Thyroid gland (tissue), 4 donors: ENCODE measurements around the gene ABCC8. TPM values are rescaled to one million over a fixed set of nuclear protein-coding genes. Genes with fewer than 3 reads are reported as not detected.

Experiments used
- DNase-seq, 2 donors: peaks; one replicate each; pipeline ENCODE4 v3.0.0-alpha.2; 2019
- H3K27ac ChIP-seq, 3 donors: fragments of 200-600 bp; sonication (generic); 1 replicate in 2 of 3; 2 replicates in 1 of 3; pipeline ENCODE4 v1.5.1; 2016 to 2019; ENCODE audit warnings: mild to moderate bottlenecking in 1 of 3, moderate library complexity in 1 of 3
- H3K27me3 ChIP-seq: fragments of 200-600 bp; sonication (generic); one replicate; pipeline ENCODE4 v1.5.1; 2019
- H3K36me3 ChIP-seq, 2 donors: fragments of 200-600 bp; sonication (generic); one replicate each; pipeline ENCODE4 v1.5.1; 2016 to 2019
- H3K4me1 ChIP-seq, 2 donors: fragments of 200-600 bp; sonication (generic); one replicate each; pipeline ENCODE4 v1.5.1; 2017 to 2019
- H3K4me3 ChIP-seq, 3 donors: fragments of 200-600 bp; sonication (generic); replicated peaks in 1 of 3; 1 replicate in 2 of 3; 2 replicates in 1 of 3; pipeline ENCODE4 v1.5.1; 2016; ENCODE audit warnings: mild to moderate bottlenecking in 1 of 3
- H3K9me3 ChIP-seq: fragments of 200-600 bp; sonication (generic); one replicate; pipeline ENCODE4 v1.5.1; 2017
- POLR2A ChIP-seq, 2 donors: fragments of 450-650 bp; IDR thresholded peaks; one replicate each; pipeline ENCODE4 v1.6.1; 2017; ENCODE audit warnings: antibody characterized with exemption in 2 of 2, mild to moderate bottlenecking in 2 of 2, moderate library complexity in 1 of 2
- WGBS, 2 donors: methylation state at CpG; one replicate each; pipeline ENCODE4 v1.1.5; 2017; 5-methylcytosine and 5-hydroxymethylcytosine counted together
- intact Hi-C: fragments of 100-400 bp; cut with DNase I; formaldehyde crosslinking; loops from one replicate; pipeline ENCODE4 v1.15.1; 2023
- total RNA-seq, 4 donors: library from RNA; depleted of rRNA; stranded (reverse); fragments of >200 nt; gene quantifications; one replicate each; pipeline ENCODE4 v1.2.3, GENCODE V29; 2016
- TF ChIP-seq, protein P1 (sequence below), 6 experiments: fragments of 200-600 bp in 3 of 6; fragments of 450-650 bp in 3 of 6; sonication (generic) in 3 of 6; IDR thresholded peaks; one replicate each; pipeline ENCODE4 v1.5.1; 2016 to 2019; ENCODE audit warnings: antibody characterized with exemption in 6 of 6, mild to moderate bottlenecking in 2 of 6, inconsistent platforms in 1 of 6, moderate library complexity in 1 of 6

Gene ABCC8
- total RNA-seq, 4 donors from 2014 or later = 10.9 to 19.1 (median 15.1) TPM

DNA sequence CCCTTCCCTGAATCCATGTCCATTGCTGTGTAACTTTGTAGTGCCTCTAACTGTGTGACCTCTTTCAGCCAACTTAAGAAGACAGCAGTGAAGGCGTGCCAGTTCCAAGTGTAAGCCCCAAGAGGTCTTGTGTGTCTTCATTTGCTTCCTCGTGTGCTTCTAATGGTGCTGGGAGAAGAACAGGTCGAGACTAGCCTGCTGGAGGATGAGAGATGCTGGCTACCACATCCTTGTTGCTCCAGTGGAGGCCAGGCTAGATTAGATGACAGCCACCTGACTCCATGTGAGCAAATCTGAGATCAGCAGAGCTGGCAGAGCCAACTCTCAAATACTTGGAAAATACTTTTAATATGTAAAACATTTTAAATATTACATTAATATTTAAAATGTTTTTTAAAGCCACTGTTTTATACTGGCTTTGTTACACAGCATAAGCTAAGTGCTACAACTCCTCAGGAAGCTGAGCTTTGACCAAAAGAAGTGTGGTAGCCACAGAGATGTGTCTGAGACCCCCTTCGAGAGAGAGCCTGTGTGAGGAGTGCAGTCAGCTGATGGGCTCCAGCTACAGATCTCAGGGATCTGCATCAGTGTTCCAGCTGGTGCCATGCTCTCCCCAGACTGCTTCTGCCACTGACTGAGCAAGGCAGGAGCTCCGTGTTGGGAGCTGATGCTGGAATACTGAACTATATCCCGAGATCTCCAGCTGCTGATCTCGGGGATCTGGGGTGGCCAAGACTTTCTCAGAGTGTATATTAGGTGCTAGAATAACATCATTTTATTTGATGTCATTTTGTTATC, 97.1 kb downstream of the ABCC8 start:
- Histone ChIP-seq H3K27me3 (no peaks in the 10 kb centered on the region), H3K4me1 (no peaks in the 10 kb centered on the region), H3K36me3 (no peaks in the 10 kb centered on the region), H3K9me3 (no peaks in the 10 kb centered on the region), H3K27ac (no peak overlapping the region), H3K4me3 (no peak overlapping the region)
- TF ChIP-seq, protein P1, sequence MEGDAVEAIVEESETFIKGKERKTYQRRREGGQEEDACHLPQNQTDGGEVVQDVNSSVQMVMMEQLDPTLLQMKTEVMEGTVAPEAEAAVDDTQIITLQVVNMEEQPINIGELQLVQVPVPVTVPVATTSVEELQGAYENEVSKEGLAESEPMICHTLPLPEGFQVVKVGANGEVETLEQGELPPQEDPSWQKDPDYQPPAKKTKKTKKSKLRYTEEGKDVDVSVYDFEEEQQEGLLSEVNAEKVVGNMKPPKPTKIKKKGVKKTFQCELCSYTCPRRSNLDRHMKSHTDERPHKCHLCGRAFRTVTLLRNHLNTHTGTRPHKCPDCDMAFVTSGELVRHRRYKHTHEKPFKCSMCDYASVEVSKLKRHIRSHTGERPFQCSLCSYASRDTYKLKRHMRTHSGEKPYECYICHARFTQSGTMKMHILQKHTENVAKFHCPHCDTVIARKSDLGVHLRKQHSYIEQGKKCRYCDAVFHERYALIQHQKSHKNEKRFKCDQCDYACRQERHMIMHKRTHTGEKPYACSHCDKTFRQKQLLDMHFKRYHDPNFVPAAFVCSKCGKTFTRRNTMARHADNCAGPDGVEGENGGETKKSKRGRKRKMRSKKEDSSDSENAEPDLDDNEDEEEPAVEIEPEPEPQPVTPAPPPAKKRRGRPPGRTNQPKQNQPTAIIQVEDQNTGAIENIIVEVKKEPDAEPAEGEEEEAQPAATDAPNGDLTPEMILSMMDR (IDR thresholded peaks at IDR 0.05) = no peak
- no peak for TF ChIP-seq POLR2A (IDR thresholded peaks at IDR 0.05)
- intact Hi-C loops = no loop called here
- WGBS, 2 donors = 91 to 92% methylated on average over 7 of the region's 7 CpGs
- DNase-seq = no peak

DNA sequence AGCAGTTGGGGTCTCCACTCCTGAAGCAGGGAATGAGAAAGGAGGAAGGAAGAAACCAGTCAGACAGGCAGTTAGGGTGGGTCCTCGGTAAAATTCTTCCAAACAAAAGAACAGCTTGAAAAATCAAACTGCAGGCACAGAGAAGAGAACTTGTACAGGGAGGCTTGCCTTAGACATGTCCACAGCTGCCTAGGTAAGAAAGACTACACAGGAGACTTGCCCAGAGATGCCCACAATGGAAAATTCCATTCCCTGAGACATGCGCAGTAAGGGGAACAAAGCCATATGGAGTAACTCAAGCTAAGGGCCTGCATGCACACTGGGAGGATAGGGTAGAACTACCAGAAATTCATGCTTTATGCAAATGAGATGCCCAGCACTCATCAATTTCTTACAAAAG, 98.0 kb downstream of the ABCC8 start:
- no peak for DNase-seq
- H3K4me3 ChIP-seq = no peak overlapping the region
- no peaks in the 10 kb centered on the region for H3K27me3 ChIP-seq
- H3K27ac ChIP-seq = no peak overlapping the region
- H3K9me3 ChIP-seq = no peaks in the 10 kb centered on the region
- TF ChIP-seq POLR2A (IDR thresholded peaks at IDR 0.05) = no peak
- TF ChIP-seq, protein P1 (IDR thresholded peaks at IDR 0.05) = no peak
- WGBS, 2 donors = 67 to 74% methylated on average over 2 of the region's 2 CpGs
- H3K4me1 ChIP-seq = no peaks in the 10 kb centered on the region
- no peaks in the 10 kb centered on the region for H3K36me3 ChIP-seq
- intact Hi-C loops = no loop called here

DNA sequence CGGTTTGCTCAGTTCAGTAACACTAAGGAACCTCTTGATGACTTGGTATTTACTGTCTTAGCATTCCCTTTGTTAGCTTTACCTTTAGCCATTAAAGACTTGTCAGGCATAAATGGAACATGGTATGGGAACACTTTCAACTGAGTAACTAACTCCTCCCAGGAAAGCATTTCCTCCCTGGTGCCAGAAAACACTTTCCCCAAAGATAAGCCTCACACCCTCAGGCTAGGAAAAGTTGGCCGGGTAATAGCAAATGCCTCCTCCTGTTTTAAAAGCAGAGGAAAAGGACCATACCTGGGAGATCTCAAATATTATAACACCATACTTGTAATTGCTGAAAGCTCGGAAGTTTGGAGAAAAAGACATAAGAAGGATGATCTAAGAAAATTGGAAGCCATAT, 100.2 kb downstream of the ABCC8 start:
- H3K36me3 ChIP-seq = peaks cover 0 to 13% of the 10 kb centered on the region in 2 donors
- 87% methylated on average over 3 of the region's 3 CpGs for WGBS, 2 donors
- intact Hi-C loops = no loop called here

GRCh38 chr11:17375547-17375946, 101.1 kb downstream of the ABCC8 start:
- intact Hi-C loops = no loop called here
- Histone ChIP-seq H3K27ac (no peak overlapping the region), H3K27me3 (no peaks in the 10 kb centered on the region), H3K36me3 (peaks cover 0 to 18% of the 10 kb centered on the region in 2 donors), H3K4me1 (no peaks in the 10 kb centered on the region), H3K4me3 (no peak overlapping the region), H3K9me3 (no peaks in the 10 kb centered on the region)
- TF ChIP-seq, protein P1 (IDR thresholded peaks at IDR 0.05) = no peak
- TF ChIP-seq POLR2A (IDR thresholded peaks at IDR 0.05) = no peak
- WGBS, 2 donors = 87 to 92% methylated on average over 5 of the region's 5 CpGs
- no peak for DNase-seq

More for the DNA sequence above, 100.2 kb downstream of the ABCC8 start:
- no peak overlapping the region for H3K4me3 ChIP-seq
- TF ChIP-seq, protein P1 (IDR thresholded peaks at IDR 0.05) = no peak
- no peak for TF ChIP-seq POLR2A (IDR thresholded peaks at IDR 0.05)
- no peak overlapping the region for H3K27ac ChIP-seq
- H3K4me1 ChIP-seq = no peaks in the 10 kb centered on the region
- no peaks in the 10 kb centered on the region for H3K27me3 ChIP-seq
- no peaks in the 10 kb centered on the region for H3K9me3 ChIP-seq
- DNase-seq = no peak

- Histone ChIP-seq H3K36me3 (peaks cover 0 to 45% of the 10 kb centered on the region in 2 donors), H3K27me3 (no peaks in the 10 kb centered on the region), H3K27ac (no peak overlapping the region), H3K4me3 (no peak overlapping the region), H3K4me1 (no peaks in the 10 kb centered on the region), H3K9me3 (no peaks in the 10 kb centered on the region)
- TF ChIP-seq, protein P1 (IDR thresholded peaks at IDR 0.05) = no peak
- TF ChIP-seq POLR2A (IDR thresholded peaks at IDR 0.05) = no peak
- no peak for DNase-seq
- intact Hi-C loops = no loop called here
- 50 to 56% methylated on average over 3 of the region's 3 CpGs for WGBS, 2 donors
Measured at GRCh38 chr11:17371614-17372013, 105.0 kb downstream of the ABCC8 start.
